NT2/D1 (cell line): ENCODE results near the gene RALBP1.

Experiments
- DNase-seq: peaks from one replicate; pipeline ENCODE4 v3.0.0-alpha.2; 2011; ENCODE audit warnings: low read depth, low spot score
- H3K27me3 ChIP-seq: 2 replicates; pipeline ENCODE4 v1.6.0; 2011; ENCODE audit warnings: mild to moderate bottlenecking; ENCODE audit not compliant: insufficient read length, insufficient read depth
- H3K36me3 ChIP-seq: 2 replicates; pipeline ENCODE4 v1.6.1; 2011; ENCODE audit warnings: mild to moderate bottlenecking, low read length, mixed read lengths; ENCODE audit not compliant: insufficient read depth, insufficient read length
- H3K4me1 ChIP-seq: 2 replicates; pipeline ENCODE4 v1.5.1; 2011; ENCODE audit not compliant: insufficient read depth, insufficient read length
- H3K4me3 ChIP-seq: 2 replicates; pipeline ENCODE4 v1.5.1; 2011; ENCODE audit warnings: low read depth; ENCODE audit not compliant: insufficient read length
- H3K9ac ChIP-seq: 2 replicates; pipeline ENCODE4 v1.6.0; 2011; ENCODE audit warnings: low read depth; ENCODE audit not compliant: insufficient read length
- H3K9me3 ChIP-seq: 2 replicates; pipeline ENCODE4 v1.5.1; 2011; ENCODE audit warnings: mild to moderate bottlenecking, low read length; ENCODE audit not compliant: insufficient read depth
- SUZ12 ChIP-seq: IDR thresholded peaks from 2 replicates; pipeline ENCODE4 v1.6.1; 2011; ENCODE audit not compliant: insufficient read length, insufficient read depth; ENCODE audit errors: extremely low read depth
- YY1 ChIP-seq: IDR thresholded peaks from 2 replicates; pipeline ENCODE4 v1.6.1; 2011; ENCODE audit not compliant: insufficient read length, insufficient read depth
- ZNF274 ChIP-seq: IDR thresholded peaks from 2 replicates; pipeline ENCODE4 v1.6.1; 2011; ENCODE audit warnings: mild to moderate bottlenecking, low read depth, low read length

Gene RALBP1

DNA sequence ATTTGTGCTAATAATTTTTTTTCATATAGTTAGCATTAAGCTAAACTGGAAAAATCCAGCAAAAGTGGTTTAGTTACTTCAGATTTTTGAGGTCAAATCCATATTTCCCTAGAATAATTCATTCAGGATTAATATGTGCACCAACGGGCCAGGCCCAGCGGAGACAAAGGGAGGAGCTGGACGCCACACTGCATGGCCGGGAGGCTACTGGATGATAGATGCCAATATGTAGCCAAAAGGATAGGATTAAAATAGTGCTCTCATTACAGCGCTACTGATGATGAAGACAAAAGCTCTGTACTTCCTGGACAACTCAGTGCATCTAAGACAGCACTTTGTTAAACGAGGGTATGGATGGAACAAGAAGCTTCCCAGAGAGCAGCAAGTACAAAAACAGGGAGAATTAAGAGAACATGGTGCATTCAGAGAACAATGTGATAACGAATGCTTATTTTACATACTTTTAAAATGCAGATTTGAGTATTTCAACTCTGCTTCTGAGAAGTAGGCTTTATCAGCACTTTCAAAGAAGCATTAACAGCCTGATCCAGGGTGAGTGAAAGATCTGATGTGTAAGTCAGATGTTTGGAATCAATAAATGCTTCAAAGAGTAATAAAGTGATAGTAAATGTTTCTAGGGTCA lies 99.3 kb downstream of the RALBP1 start:
- Histone ChIP-seq H3K36me3 (peaks cover 42% of the 10 kb centered on the region), H3K4me1 (no peaks in the 10 kb centered on the region), H3K27me3 (no peaks in the 10 kb centered on the region), H3K4me3 (no peak overlapping the region), H3K9ac (no peak overlapping the region), H3K9me3 (no peaks in the 10 kb centered on the region)
- no peak for TF ChIP-seq ZNF274
- TF ChIP-seq YY1: no peak
- TF ChIP-seq SUZ12: no peak
- DNase-seq: peak; percentile 25

DNA sequence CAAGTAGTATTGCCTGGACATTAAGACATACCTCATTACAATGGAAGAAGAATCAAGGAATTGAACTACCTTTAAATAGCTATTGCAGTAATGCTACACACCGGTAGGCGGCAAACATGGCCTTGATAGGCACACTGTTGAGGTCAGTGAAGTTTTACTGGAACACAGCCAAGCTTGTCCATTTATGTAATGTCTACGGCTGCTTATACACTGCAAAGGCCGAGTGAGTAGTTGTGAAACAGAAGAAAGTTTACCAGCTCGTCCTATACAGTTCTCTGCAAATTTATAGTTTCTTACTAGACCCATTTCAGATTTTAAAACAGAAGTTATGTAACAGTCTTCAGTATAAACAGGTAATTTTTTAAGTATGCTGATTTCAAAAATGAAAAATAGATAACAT lies 100.2 kb downstream of the RALBP1 start:
- Histone ChIP-seq H3K27me3 (no peaks in the 10 kb centered on the region), H3K4me1 (no peaks in the 10 kb centered on the region), H3K36me3 (peaks cover 38% of the 10 kb centered on the region), H3K9me3 (no peaks in the 10 kb centered on the region), H3K9ac (no peak overlapping the region), H3K4me3 (no peak overlapping the region)
- TF ChIP-seq ZNF274 (no peak), YY1 (no peak), SUZ12 (no peak)
- peak; percentile 11 for DNase-seq

DNA sequence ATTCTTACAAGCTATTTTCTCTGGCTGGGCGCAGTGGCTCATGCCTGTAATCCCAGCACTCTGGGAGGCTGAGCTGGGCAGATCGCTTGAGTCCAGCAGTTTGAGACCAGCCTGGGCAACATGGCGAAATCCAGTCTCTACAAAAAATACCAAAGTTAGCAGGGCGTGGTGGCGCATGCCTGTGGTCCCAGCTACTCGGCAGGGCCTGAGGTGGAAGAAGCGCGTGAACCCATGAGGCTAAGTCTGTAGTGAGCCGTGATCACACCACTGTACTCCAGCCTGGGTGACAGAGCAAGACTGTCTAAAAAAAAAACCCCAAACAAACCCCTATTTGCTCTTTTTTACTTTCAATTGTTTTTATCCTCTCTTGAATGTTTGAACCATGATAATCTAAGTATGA lies 102.0 kb downstream of the RALBP1 start:
- Histone ChIP-seq H3K4me1 (no peaks in the 10 kb centered on the region), H3K9ac (no peak overlapping the region), H3K36me3 (peaks cover 43% of the 10 kb centered on the region), H3K9me3 (no peaks in the 10 kb centered on the region), H3K27me3 (no peaks in the 10 kb centered on the region), H3K4me3 (no peak overlapping the region)
- DNase-seq: no peak
- TF ChIP-seq YY1 (no peak), ZNF274 (no peak), SUZ12 (no peak)

GRCh38 chr18:9578306-9578705 lies 103.0 kb downstream of the RALBP1 start:
- Histone ChIP-seq H3K9ac (no peak overlapping the region), H3K4me1 (no peaks in the 10 kb centered on the region), H3K27me3 (no peaks in the 10 kb centered on the region), H3K4me3 (no peak overlapping the region), H3K36me3 (peaks cover 51% of the 10 kb centered on the region), H3K9me3 (no peaks in the 10 kb centered on the region)
- TF ChIP-seq ZNF274 (no peak), YY1 (no peak), SUZ12 (no peak)
- no peak for DNase-seq

- H3K27me3 ChIP-seq: no peaks in the 10 kb centered on the region
- no peak for DNase-seq
- H3K36me3 ChIP-seq: peaks cover 54% of the 10 kb centered on the region
- no peak overlapping the region for H3K9ac ChIP-seq
- H3K4me1 ChIP-seq: no peaks in the 10 kb centered on the region
- TF ChIP-seq ZNF274: no peak
- TF ChIP-seq SUZ12: no peak
- no peak for TF ChIP-seq YY1
- H3K4me3 ChIP-seq: no peak overlapping the region
- no peaks in the 10 kb centered on the region for H3K9me3 ChIP-seq
These were observed 106.4 kb downstream of the RALBP1 start for GRCh38 chr18:9581667-9582066.

DNA sequence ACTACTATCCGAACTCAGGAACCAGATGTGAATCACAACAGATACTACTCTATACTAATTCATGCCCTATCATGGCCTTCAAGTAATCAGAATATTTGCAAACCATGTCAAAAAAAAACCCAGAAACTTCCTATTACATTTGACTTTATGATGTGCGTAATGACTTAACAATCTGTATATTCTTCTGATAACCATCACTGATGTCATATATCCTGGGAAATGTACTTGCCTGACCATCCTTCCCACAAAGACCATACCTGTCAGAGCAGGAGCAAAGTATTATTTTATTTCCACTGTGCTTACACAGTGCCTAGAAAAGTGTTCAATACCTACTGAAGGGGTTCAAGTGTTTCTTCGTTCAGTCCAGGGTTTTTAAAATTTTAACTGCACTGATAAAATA lies 111.5 kb downstream of the RALBP1 start:
- H3K27me3 ChIP-seq: no peaks in the 10 kb centered on the region
- peaks cover 61% of the 10 kb centered on the region for H3K36me3 ChIP-seq
- no peak for DNase-seq
- H3K4me3 ChIP-seq: no peak overlapping the region
- H3K9ac ChIP-seq: no peak overlapping the region
- no peaks in the 10 kb centered on the region for H3K4me1 ChIP-seq
- TF ChIP-seq ZNF274 (no peak), YY1 (no peak), SUZ12 (no peak)
- no peaks in the 10 kb centered on the region for H3K9me3 ChIP-seq
